ENCODE results near the gene KRTCAP3. TPM values are rescaled to one million over a fixed set of nuclear protein-coding genes. Genes with fewer than 3 reads are reported as not detected.

The KRTCAP3 gene
- total and polyA plus RNA-seq, 2 of the 8 experiments (the other 6 are each of a cell fraction or from before 2014, with no cell fraction given), result 55.4 to 72.5 TPM

DNA sequence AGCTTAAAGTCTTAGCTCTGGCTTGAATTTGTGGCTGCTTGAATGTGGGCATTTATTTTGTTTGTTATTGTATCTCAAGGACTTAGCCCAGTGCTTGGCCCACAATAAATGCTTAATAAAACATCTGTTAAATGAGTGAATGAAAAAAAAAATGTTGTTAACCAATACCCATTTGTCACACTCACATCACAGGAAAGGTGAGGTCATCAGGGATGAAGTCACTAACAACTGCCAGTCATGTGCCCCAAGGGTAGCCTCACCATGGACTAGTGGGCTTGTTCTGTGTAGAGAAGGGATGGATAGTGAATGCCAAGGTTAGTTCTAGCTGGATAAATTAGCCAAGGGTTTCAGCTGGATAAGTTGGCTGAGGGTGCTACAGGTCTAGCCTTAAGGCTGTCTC is 10.8 kb upstream of the KRTCAP3 start (continued):
- TF ChIP-seq CBX8 (IDR thresholded peaks at IDR 0.05; ENCODE audit: borderline replicate concordance, low read depth, low read length), result no peak
- no peak for TF ChIP-seq KDM4A (IDR thresholded peaks at IDR 0.05; ENCODE audit: low read depth, low read length, severe bottlenecking)
